Activated CD4-positive, alpha-beta T cell treated with anti-CD3 and anti-CD28 coated beads for 36 hours (primary cell): Measurements from ENCODE around the gene SAXO1. TPM values are rescaled to one million over a fixed set of nuclear protein-coding genes. Genes with fewer than 3 reads are reported as not detected.
"Not testable (repeated sequence)": the region's sequence is repeated elsewhere in the genome, so short reads cannot be mapped to it uniquely, and the experiment has no call there.

Experiments
- ATAC-seq: fragments of 200-7000 bp; cut with Tn5 transposase; one replicate; pipeline ENCODE4 v1.10.0; 2021; ENCODE audit warnings: mild to moderate bottlenecking, moderate library complexity
- CTCF ChIA-PET: fragments of 350-600 bp; sonication (Branson Sonifier 250); formaldehyde crosslinking; loops from one replicate; lab custom pipeline; 2021; ENCODE audit warnings: antibody characterized with exemption; lab: Charles Lee
- POLR2A ChIA-PET: fragments of 350-600 bp; sonication (Branson Sonifier 250); formaldehyde crosslinking; loops from one replicate; lab custom pipeline; 2021; ENCODE audit warnings: antibody characterized with exemption, inconsistent platforms; lab: Charles Lee
- DNase-seq: peaks from one replicate; pipeline ENCODE4 v3.0.0-alpha.2; 2020
- H3K27ac Mint-ChIP-seq: one replicate; pipeline ENCODE4 v1.8.0; 2021; ENCODE audit warnings: mixed read lengths
- H3K27me3 Mint-ChIP-seq: one replicate; pipeline ENCODE4 v1.8.0; 2021; ENCODE audit warnings: mixed read lengths
- H3K36me3 Mint-ChIP-seq: one replicate; pipeline ENCODE4 v1.8.0; 2021; ENCODE audit warnings: low read depth, mixed read lengths
- H3K4me1 Mint-ChIP-seq: one replicate; pipeline ENCODE4 v1.8.0; 2021; ENCODE audit warnings: mixed read lengths
- H3K4me3 Mint-ChIP-seq: one replicate; pipeline ENCODE4 v1.8.0; 2021; ENCODE audit warnings: mild to moderate bottlenecking, moderate library complexity, mixed read lengths
- H3K9me3 Mint-ChIP-seq: one replicate; pipeline ENCODE4 v1.8.0; 2021; ENCODE audit warnings: low read depth, mixed read lengths
- intact Hi-C, 2 experiments: fragments of 100-400 bp; cut with DNase I in 1 of 2; cut with micrococcal nuclease in 1 of 2; formaldehyde crosslinking; loops; one replicate each; pipeline versions ENCODE4 v1.14.2 to v1.15.1; 2022 to 2024; cut with DNase I, micrococcal nuclease
- total RNA-seq, 2 experiments: library from RNA; stranded (reverse); gene quantifications; one replicate each; pipeline ENCODE4 v1.2.3, GENCODE V29; 2021

The SAXO1 gene
- total RNA-seq, 2 experiments from 2014 or later = 0.11 TPM; not detected in 1

- Mint-ChIP-seq H3K27ac (no peak overlapping the region), H3K9me3 (peaks cover 2% of the 10 kb centered on the region), H3K4me1 (no peaks in the 10 kb centered on the region), H3K36me3 (no peaks in the 10 kb centered on the region), H3K4me3 (no peak overlapping the region), H3K27me3 (peaks cover 2% of the 10 kb centered on the region)
- CTCF ChIA-PET = no interaction called here
- ATAC-seq = no peak
- POLR2A ChIA-PET = no interaction called here
- intact Hi-C loops = no loop called here
- no peak for DNase-seq
Observed at GRCh38 chr9:18999173-18999785, 33.7 kb downstream of the SAXO1 start.

DNA sequence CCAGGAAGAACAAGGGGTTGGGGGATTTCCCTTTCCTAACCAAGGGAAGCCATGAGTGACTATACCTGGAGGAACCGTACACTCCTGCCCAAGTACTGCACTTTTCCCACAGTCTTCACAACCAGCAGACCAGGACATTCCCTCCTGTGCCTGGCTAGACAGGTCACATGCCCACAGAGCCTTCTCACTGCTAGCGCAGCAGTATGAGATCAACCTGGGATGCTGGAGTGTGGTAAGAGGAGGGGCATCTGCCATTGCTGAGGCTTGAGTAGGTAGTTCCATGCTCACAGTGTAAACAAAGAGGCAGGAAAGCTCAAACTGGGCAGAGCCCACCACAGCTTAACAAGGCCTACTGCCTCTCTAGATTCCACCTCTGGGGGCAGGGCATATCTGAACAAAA lies 35.9 kb downstream of the SAXO1 start:
- Mint-ChIP-seq H3K27me3 (peaks cover 2% of the 10 kb centered on the region), H3K36me3 (no peaks in the 10 kb centered on the region), H3K4me1 (no peaks in the 10 kb centered on the region), H3K9me3 (peaks cover 2% of the 10 kb centered on the region), H3K27ac (no peak overlapping the region), H3K4me3 (no peak overlapping the region)
- ChIA-PET CTCF (no interaction called here), POLR2A (no interaction called here)
- intact Hi-C loops = no loop called here
- ATAC-seq = no peak
- no peak for DNase-seq

DNA sequence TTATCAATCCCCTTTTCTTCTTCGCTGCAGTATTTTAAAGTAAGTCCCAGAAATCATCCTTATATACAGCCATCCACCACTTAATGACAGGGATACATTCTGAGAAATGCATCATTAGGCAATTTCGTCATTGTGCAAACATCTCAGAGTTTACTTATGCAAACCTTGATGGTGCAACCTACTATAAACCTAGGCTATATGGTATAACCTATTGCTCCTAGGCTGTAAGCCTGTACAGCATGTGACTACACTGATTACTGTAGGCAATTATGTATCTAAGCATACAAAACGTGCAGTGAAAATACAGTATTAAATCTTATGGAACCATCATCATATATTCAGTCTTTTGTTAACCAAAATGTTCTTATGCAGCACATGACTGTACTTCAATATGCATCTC lies 36.8 kb downstream of the SAXO1 start:
- ChIA-PET CTCF (no interaction called here), POLR2A (no interaction called here)
- Mint-ChIP-seq H3K36me3 (no peaks in the 10 kb centered on the region), H3K27me3 (peaks cover 2% of the 10 kb centered on the region), H3K4me1 (no peaks in the 10 kb centered on the region), H3K9me3 (peaks cover 2% of the 10 kb centered on the region), H3K27ac (no peak overlapping the region), H3K4me3 (no peak overlapping the region)
- intact Hi-C loops = no loop called here
- no peak for DNase-seq
- no peak for ATAC-seq

DNA sequence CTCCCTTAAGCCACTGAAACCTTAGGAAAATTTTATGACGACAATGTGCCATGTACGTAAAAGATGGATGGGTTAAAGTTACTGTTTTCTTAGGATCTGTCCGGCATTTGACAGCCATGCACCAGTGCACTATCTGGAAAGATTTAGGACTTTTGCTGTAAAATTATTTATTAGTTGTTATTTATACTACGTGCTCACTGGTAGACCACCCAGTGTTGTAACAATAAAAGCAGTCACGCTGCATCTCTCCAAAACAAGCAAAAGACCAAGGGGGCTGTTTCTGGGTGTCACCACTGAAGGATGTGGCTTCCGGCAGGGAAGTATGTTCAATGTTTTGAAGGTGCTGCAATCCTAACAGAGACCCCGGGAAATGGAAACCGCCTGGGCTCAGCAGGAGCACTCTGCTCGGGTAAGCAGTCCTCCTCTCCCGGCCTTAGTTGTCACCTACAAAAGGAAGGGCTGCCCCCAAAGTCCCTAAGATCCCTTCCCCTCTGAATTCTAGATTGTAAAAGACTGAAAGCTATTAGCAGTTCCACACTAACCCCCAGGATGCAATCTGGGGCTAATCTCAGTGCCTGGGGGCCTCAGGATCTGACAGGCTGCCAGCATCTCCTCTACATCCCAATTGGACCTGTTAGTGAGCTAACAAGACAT lies 38.6 kb downstream of the SAXO1 start:
- ChIA-PET CTCF (no interaction called here), POLR2A (no interaction called here)
- no peak overlapping the region for H3K27ac Mint-ChIP-seq
- no peaks in the 10 kb centered on the region for H3K4me1 Mint-ChIP-seq
- H3K36me3 Mint-ChIP-seq = no peaks in the 10 kb centered on the region
- no peak for DNase-seq
- peaks cover 2% of the 10 kb centered on the region for H3K9me3 Mint-ChIP-seq
- peaks cover 2% of the 10 kb centered on the region for H3K27me3 Mint-ChIP-seq
- intact Hi-C loops = no loop called here
- no peak for ATAC-seq
- H3K4me3 Mint-ChIP-seq = no peak overlapping the region

- H3K4me1 Mint-ChIP-seq = not testable (repeated sequence)
Observed at GRCh38 chr9:18991197-18991596, 41.8 kb downstream of the SAXO1 start.

GRCh38 chr9:18990494-18990893 lies 42.5 kb downstream of the SAXO1 start:
- no peak for DNase-seq
- H3K27ac Mint-ChIP-seq = no peak overlapping the region
- no peak overlapping the region for H3K4me3 Mint-ChIP-seq
- ChIA-PET CTCF (no interaction called here), POLR2A (no interaction called here)
- no peaks in the 10 kb centered on the region for H3K9me3 Mint-ChIP-seq
- no peak for ATAC-seq
- no peaks in the 10 kb centered on the region for H3K27me3 Mint-ChIP-seq
- intact Hi-C loops = no loop called here
- H3K36me3 Mint-ChIP-seq = no peaks in the 10 kb centered on the region
- no peaks in the 10 kb centered on the region for H3K4me1 Mint-ChIP-seq

More at GRCh38 chr9:18991197-18991596, 41.8 kb downstream of the SAXO1 start:
- H3K9me3 Mint-ChIP-seq, ATAC-seq, H3K27ac Mint-ChIP-seq, DNase-seq, CTCF ChIA-PET, intact Hi-C loops, H3K27me3 Mint-ChIP-seq, H3K4me3 Mint-ChIP-seq, POLR2A ChIA-PET, H3K36me3 Mint-ChIP-seq: not testable (repeated sequence)

DNA sequence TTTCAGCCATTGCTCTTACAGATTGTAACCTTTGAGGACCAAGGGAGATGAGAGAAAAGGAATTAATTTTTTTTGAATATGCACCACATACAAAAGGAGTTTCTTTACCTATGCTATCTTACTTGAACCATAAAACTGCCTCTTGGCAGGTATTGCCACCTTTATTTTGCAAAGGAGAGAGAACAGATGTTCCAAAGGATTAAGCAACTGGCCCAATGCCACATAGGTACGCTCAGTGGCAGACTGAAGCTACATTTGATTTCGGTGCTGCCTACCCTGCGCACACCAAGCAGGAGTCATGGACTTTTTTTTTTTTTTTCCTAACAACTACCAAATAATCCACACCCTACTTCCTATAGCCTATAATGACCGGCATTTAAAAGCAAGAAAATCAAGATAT lies 43.1 kb downstream of the SAXO1 start:
- CTCF ChIA-PET = interaction anchor here (0.5 kb wide), 1 partner anchor 1457 kb away, joined by 4 read pairs; no protein-coding TSS in a partner anchor
- POLR2A ChIA-PET = no interaction called here
- Mint-ChIP-seq H3K4me3 (no peak overlapping the region), H3K9me3 (no peaks in the 10 kb centered on the region), H3K36me3 (no peaks in the 10 kb centered on the region), H3K4me1 (no peaks in the 10 kb centered on the region), H3K27ac (no peak overlapping the region), H3K27me3 (no peaks in the 10 kb centered on the region)
- no peak for DNase-seq
- intact Hi-C loops = no loop called here
- ATAC-seq = no peak

DNA sequence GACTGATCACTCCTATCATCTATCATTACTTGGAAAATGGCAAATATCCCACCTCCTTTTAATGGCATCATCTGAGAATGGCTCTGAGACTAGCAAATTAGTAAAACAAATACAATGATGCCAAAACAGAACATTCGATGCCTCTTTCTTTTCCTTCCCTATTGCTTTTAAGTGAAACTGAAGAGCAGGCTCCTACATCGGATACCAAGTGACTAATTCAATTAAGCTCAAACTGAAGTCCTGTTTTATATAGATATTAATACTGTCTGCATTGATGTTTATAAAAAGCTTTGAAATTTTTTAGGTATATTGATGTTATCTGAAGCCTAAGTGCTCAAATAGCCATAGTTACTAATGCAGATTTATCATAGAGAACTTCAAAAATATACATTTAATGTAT lies 43.9 kb downstream of the SAXO1 start:
- Mint-ChIP-seq H3K4me1 (peaks cover 4% of the 10 kb centered on the region), H3K27ac (no peak overlapping the region), H3K27me3 (no peaks in the 10 kb centered on the region), H3K9me3 (no peaks in the 10 kb centered on the region), H3K4me3 (no peak overlapping the region), H3K36me3 (no peaks in the 10 kb centered on the region)
- intact Hi-C loops = no loop called here
- ChIA-PET POLR2A (no interaction called here), CTCF (interaction anchor here (0.5 to 0.9 kb wide), 2 partner anchors 26 to 1456 kb away, joined by 3 to 4 read pairs; no protein-coding TSS in a partner anchor)
- DNase-seq (no peak), ATAC-seq (no peak)

- H3K4me3 Mint-ChIP-seq = no peak overlapping the region
- no peak for ATAC-seq
- H3K9me3 Mint-ChIP-seq = no peaks in the 10 kb centered on the region
- intact Hi-C loops = no loop called here
- no peak for DNase-seq
- no peaks in the 10 kb centered on the region for H3K27me3 Mint-ChIP-seq
- peaks cover 4% of the 10 kb centered on the region for H3K4me1 Mint-ChIP-seq
- H3K27ac Mint-ChIP-seq = no peak overlapping the region
- ChIA-PET POLR2A (no interaction called here), CTCF (interaction anchor here (0.6 kb wide), 1 partner anchor 207 kb away, joined by 3 read pairs; no protein-coding TSS in a partner anchor)
- no peaks in the 10 kb centered on the region for H3K36me3 Mint-ChIP-seq
Observed at GRCh38 chr9:18988003-18988402, 45.0 kb downstream of the SAXO1 start.

- intact Hi-C loops = no loop called here
- Mint-ChIP-seq H3K9me3 (no peaks in the 10 kb centered on the region), H3K36me3 (no peaks in the 10 kb centered on the region), H3K4me1 (peaks cover 4% of the 10 kb centered on the region), H3K27ac (no peak overlapping the region), H3K27me3 (no peaks in the 10 kb centered on the region), H3K4me3 (no peak overlapping the region)
- DNase-seq (no peak), ATAC-seq (no peak)
- ChIA-PET POLR2A (no interaction called here), CTCF (interaction anchor here (0.6 kb wide), 1 partner anchor 1902 kb away, joined by 3 read pairs; no protein-coding TSS in a partner anchor)
Observed at GRCh38 chr9:18985996-18986395, 47.0 kb downstream of the SAXO1 start.

- H3K4me1 Mint-ChIP-seq = peaks cover 4% of the 10 kb centered on the region
- no peaks in the 10 kb centered on the region for H3K9me3 Mint-ChIP-seq
- DNase-seq = no peak
- H3K27me3 Mint-ChIP-seq = no peaks in the 10 kb centered on the region
- H3K27ac Mint-ChIP-seq = no peak overlapping the region
- ChIA-PET POLR2A (no interaction called here), CTCF (no interaction called here)
- H3K4me3 Mint-ChIP-seq = no peak overlapping the region
- ATAC-seq = no peak
- intact Hi-C loops = no loop called here
- H3K36me3 Mint-ChIP-seq = no peaks in the 10 kb centered on the region
Observed at GRCh38 chr9:18985464-18985951, 47.5 kb downstream of the SAXO1 start.

DNA sequence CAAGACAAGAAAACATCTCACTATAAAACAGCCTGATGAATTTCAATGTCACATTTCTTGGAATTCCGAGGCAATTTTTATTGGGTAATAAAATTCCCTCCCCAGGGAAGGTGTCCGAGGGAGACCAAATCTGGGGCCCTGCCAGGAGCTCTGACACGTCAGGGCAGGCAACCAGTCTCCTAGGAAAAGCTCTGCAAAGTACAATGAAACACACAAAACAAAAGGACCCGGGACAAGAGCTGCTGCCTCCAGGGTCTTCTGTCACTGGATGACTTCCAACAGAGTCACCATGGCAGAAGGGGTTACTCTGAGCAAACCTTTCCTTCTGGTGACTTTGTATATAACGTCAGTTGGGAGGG lies 50.8 kb downstream of the SAXO1 start:
- ChIA-PET CTCF (interaction anchor here (0.5 kb wide), 1 partner anchor 11 kb away, joined by 3 read pairs; no protein-coding TSS in a partner anchor), POLR2A (no interaction called here)
- no peaks in the 10 kb centered on the region for H3K27me3 Mint-ChIP-seq
- no peaks in the 10 kb centered on the region for H3K9me3 Mint-ChIP-seq
- H3K4me3 Mint-ChIP-seq = no peak overlapping the region
- H3K27ac Mint-ChIP-seq = no peak overlapping the region
- H3K4me1 Mint-ChIP-seq = peaks cover 4% of the 10 kb centered on the region
- no peaks in the 10 kb centered on the region for H3K36me3 Mint-ChIP-seq
- DNase-seq (no peak), ATAC-seq (no peak)
- intact Hi-C loops = no loop called here
